Keratinocyte (primary cell): ENCODE measurements around the gene ASH1L. TPM values are rescaled to one million over a fixed set of nuclear protein-coding genes. Genes with fewer than 3 reads are reported as not detected.
A peak's percentile ranks its signal among the peaks of the same experiment; 100 is the strongest.

ENCODE experiments used
- DNase-seq: peaks from one replicate; pipeline ENCODE4 v3.0.0-alpha.2; 2011; ENCODE audit warnings: low read depth, missing footprints, low spot score
- FAIRE-seq: peaks from 2 replicates; lab custom pipeline; 2011; peaks lifted over from hg19 to GRCh38; lab: Jason Lieb, UNC
- H2AFZ ChIP-seq: 2 replicates; pipeline ENCODE4 v1.6.0; 2012; ENCODE audit warnings: low read length, control low read depth, inconsistent platforms; ENCODE audit not compliant: control insufficient read depth
- H3K27ac ChIP-seq: 2 replicates; pipeline ENCODE4 v1.5.1; 2011; ENCODE audit warnings: low read length; ENCODE audit not compliant: control insufficient read depth, insufficient read depth
- H3K27me3 ChIP-seq: 3 replicates; pipeline ENCODE4 v1.6.0; 2011; ENCODE audit warnings: low read length; ENCODE audit not compliant: control insufficient read depth, insufficient read depth; ENCODE audit errors: extremely low read depth
- H3K36me3 ChIP-seq, 2 experiments: 2 replicates in 1 of 2; 3 replicates in 1 of 2; pipeline ENCODE4 v1.5.1; 2011; ENCODE audit warnings: low read length in 2 of 2, mild to moderate bottlenecking in 1 of 2; ENCODE audit not compliant: control insufficient read depth in 2 of 2, insufficient read depth in 2 of 2; ENCODE audit errors: extremely low read depth in 1 of 2
- H3K4me1 ChIP-seq: 3 replicates; pipeline ENCODE4 v1.5.1; 2011; ENCODE audit warnings: low read length; ENCODE audit not compliant: control insufficient read depth, insufficient read depth; ENCODE audit errors: extremely low read depth
- H3K4me2 ChIP-seq: 3 replicates; pipeline ENCODE4 v1.6.0; 2011; ENCODE audit warnings: low read depth, low read length; ENCODE audit not compliant: control insufficient read depth, insufficient read depth; ENCODE audit errors: extremely low read depth
- H3K4me3 ChIP-seq, 3 experiments: fragments of 200-600 bp in 1 of 3; sonication (generic) in 1 of 3; 2 replicates in 2 of 3; 3 replicates in 1 of 3; pipeline ENCODE4 v1.5.1; 2011 to 2016; ENCODE audit warnings: low read length in 3 of 3, mild to moderate bottlenecking in 3 of 3, control low read depth in 2 of 3, inconsistent platforms in 1 of 3, low read depth in 1 of 3, mixed read lengths in 1 of 3, mixed run types in 1 of 3, moderate library complexity in 1 of 3; ENCODE audit not compliant: control insufficient read depth in 2 of 3, insufficient read depth in 2 of 3; ENCODE audit errors: extremely low read depth in 1 of 3
- H3K79me2 ChIP-seq: 2 replicates; pipeline ENCODE4 v1.6.0; 2012; ENCODE audit warnings: low read length; ENCODE audit not compliant: control insufficient read depth, insufficient read depth
- H3K9ac ChIP-seq: 3 replicates; pipeline ENCODE4 v1.6.0; 2011; ENCODE audit warnings: low read length; ENCODE audit not compliant: control insufficient read depth, insufficient read depth; ENCODE audit errors: extremely low read depth
- H3K9me1 ChIP-seq: 3 replicates; pipeline ENCODE4 v1.6.0; 2011; ENCODE audit warnings: low read length; ENCODE audit not compliant: control insufficient read depth, insufficient read depth; ENCODE audit errors: extremely low read depth
- H3K9me3 ChIP-seq: 2 replicates; pipeline ENCODE4 v1.5.1; 2012; ENCODE audit warnings: low read depth, low read length; ENCODE audit not compliant: control insufficient read depth
- H4K20me1 ChIP-seq: 3 replicates; pipeline ENCODE4 v1.6.0; 2011; ENCODE audit warnings: low read length; ENCODE audit not compliant: control insufficient read depth, insufficient read depth; ENCODE audit errors: extremely low read depth
- EZH2 ChIP-seq: IDR thresholded peaks from one replicate; pipeline ENCODE4 v1.6.1; 2012; ENCODE audit warnings: inconsistent platforms, mild to moderate bottlenecking, low read length, moderate library complexity
- dilution Hi-C: fragments of 300-500 bp; cut with MboI; formaldehyde crosslinking; loops from one replicate; pipeline ENCODE4 v1.7.0; 2020; ENCODE audit warnings: low sequenced_read_pairs; ENCODE audit not compliant: extremely low pct_ligation_motif_present
- polyA plus RNA-seq, 5 experiments: library from polyadenylated mRNA; depleted of rRNA in 3 of 5; stranded (reverse) in 3 of 5; stranded (forward) in 1 of 5; unstranded in 1 of 5; fragments of >200 nt; gene quantifications; 1 replicate in 1 of 5; 2 replicates in 3 of 5; 3 replicates in 1 of 5; pipeline versions ENCODE4 v1.2.1 to v1.2.3, GENCODE V29; 2011 to 2012; ENCODE audit warnings: missing spikeins in 2 of 5, low read depth in 1 of 5, low replicate concordance in 1 of 5
- TF ChIP-seq, protein P1 (sequence below), 3 experiments: IDR thresholded peaks in 1 of 3; conservative IDR thresholded peaks in 1 of 3; optimal IDR thresholded peaks in 1 of 3; 2 replicates in 2 of 3; 3 replicates in 1 of 3; pipeline versions ENCODE3 to v1.5.1; 2011; ENCODE audit warnings: low read length in 3 of 3, mild to moderate bottlenecking in 3 of 3, moderate library complexity in 2 of 3, control low read depth in 1 of 3, inconsistent platforms in 1 of 3; ENCODE audit not compliant: insufficient read depth in 2 of 3; ENCODE audit errors: extremely low read depth in 1 of 3

ASH1L gene
- polyA plus RNA-seq, 1 donor (not counting 4 experiments of a cell fraction or from before 2014, with no cell fraction given), result 13.8 TPM

- no peak for FAIRE-seq
- H3K27me3 ChIP-seq, result no peaks in the 10 kb centered on the region
These were observed 58.4 kb downstream of the ASH1L start for GRCh38 chr1:155504207-155504606.

GRCh38 chr1:155499953-155500639 lies 62.5 kb downstream of the ASH1L start:
- no peak for DNase-seq
- H3K4me2 ChIP-seq, result no peak overlapping the region

More at GRCh38 chr1:155504207-155504606, 58.4 kb downstream of the ASH1L start:
- H3K4me3 ChIP-seq, result no peak overlapping the region
- H3K36me3 ChIP-seq, result no peaks in the 10 kb centered on the region
- no peaks in the 10 kb centered on the region for H3K9me3 ChIP-seq
- H3K27ac ChIP-seq, result no peak overlapping the region
- peaks cover 1% of the 10 kb centered on the region for H3K4me1 ChIP-seq
- H3K4me2 ChIP-seq, result no peak overlapping the region
- no peaks in the 10 kb centered on the region for H3K9me1 ChIP-seq
- peaks cover 56% of the 10 kb centered on the region for H3K79me2 ChIP-seq
- no peak overlapping the region for H3K9ac ChIP-seq
- H2AFZ ChIP-seq, result no peak overlapping the region
- dilution Hi-C loops, result no loop called here
- no peak for DNase-seq
- peaks cover 8% of the 10 kb centered on the region for H4K20me1 ChIP-seq
- TF ChIP-seq EZH2, result no peak
- TF ChIP-seq, protein P1, sequence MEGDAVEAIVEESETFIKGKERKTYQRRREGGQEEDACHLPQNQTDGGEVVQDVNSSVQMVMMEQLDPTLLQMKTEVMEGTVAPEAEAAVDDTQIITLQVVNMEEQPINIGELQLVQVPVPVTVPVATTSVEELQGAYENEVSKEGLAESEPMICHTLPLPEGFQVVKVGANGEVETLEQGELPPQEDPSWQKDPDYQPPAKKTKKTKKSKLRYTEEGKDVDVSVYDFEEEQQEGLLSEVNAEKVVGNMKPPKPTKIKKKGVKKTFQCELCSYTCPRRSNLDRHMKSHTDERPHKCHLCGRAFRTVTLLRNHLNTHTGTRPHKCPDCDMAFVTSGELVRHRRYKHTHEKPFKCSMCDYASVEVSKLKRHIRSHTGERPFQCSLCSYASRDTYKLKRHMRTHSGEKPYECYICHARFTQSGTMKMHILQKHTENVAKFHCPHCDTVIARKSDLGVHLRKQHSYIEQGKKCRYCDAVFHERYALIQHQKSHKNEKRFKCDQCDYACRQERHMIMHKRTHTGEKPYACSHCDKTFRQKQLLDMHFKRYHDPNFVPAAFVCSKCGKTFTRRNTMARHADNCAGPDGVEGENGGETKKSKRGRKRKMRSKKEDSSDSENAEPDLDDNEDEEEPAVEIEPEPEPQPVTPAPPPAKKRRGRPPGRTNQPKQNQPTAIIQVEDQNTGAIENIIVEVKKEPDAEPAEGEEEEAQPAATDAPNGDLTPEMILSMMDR (optimal IDR thresholded peaks at IDR 0.05 in 1 of 3, IDR thresholded peaks at IDR 0.05 in 1 of 3, conservative IDR thresholded peaks at IDR 0.05 in 1 of 3; ENCODE audit: extremely low read depth in 1 of 3, insufficient read depth in 2 of 3, low read length in 3 of 3), result peak in 1 of 3 experiments; percentile 38

More at GRCh38 chr1:155499953-155500639, 62.5 kb downstream of the ASH1L start:
- Histone ChIP-seq H3K27ac (no peak overlapping the region), H3K4me3 (no peak overlapping the region), H3K4me1 (peaks cover 2% of the 10 kb centered on the region), H3K36me3 (no peaks in the 10 kb centered on the region), H2AFZ (no peak overlapping the region), H3K79me2 (peaks cover 48% of the 10 kb centered on the region), H3K9me1 (no peaks in the 10 kb centered on the region), H3K9me3 (no peaks in the 10 kb centered on the region), H3K27me3 (no peaks in the 10 kb centered on the region), H4K20me1 (peaks cover 10% of the 10 kb centered on the region), H3K9ac (no peak overlapping the region)
- TF ChIP-seq, protein P1 (optimal IDR thresholded peaks at IDR 0.05 in 1 of 3, IDR thresholded peaks at IDR 0.05 in 1 of 3, conservative IDR thresholded peaks at IDR 0.05 in 1 of 3; ENCODE audit: extremely low read depth in 1 of 3, insufficient read depth in 2 of 3, low read length in 3 of 3), result no peak
- TF ChIP-seq EZH2, result no peak
- dilution Hi-C loops, result no loop called here
- FAIRE-seq, result no peak
